Measurements from ENCODE around the gene CYP19A1. TPM values are rescaled to one million over a fixed set of nuclear protein-coding genes. Genes with fewer than 3 reads are reported as not detected.

Gene CYP19A1
- total RNA-seq, 4 donors from 2014 or later = 0.38 TPM; not detected in 3

DNA sequence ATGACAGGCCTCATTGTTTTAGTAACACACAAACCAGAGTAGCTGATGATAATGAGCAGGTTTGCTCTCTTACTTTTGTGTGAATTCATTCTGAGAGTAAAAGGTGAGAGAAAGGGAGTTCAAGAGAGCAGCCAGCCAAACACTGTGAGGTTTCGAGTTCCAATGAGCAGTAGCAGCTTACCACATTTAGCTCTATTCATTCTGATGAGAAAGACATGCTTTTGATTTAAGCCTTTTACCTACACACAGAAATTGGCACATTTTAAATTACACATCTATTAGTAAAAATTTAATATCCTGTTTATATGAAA, 31.0 kb upstream of the CYP19A1 start:
- Histone ChIP-seq H3K27ac (no peak overlapping the region), H3K9me3 (no peaks in the 10 kb centered on the region), H3K4me3 (no peak overlapping the region), H3K27me3 (no peaks in the 10 kb centered on the region), H3K36me3 (no peaks in the 10 kb centered on the region), H3K4me1 (peaks cover 0 to 29% (median 3%) of the 10 kb centered on the region in 3 donors)
- TF ChIP-seq POLR2A (IDR thresholded peaks at IDR 0.05) = no peak
- TF ChIP-seq, protein P1, sequence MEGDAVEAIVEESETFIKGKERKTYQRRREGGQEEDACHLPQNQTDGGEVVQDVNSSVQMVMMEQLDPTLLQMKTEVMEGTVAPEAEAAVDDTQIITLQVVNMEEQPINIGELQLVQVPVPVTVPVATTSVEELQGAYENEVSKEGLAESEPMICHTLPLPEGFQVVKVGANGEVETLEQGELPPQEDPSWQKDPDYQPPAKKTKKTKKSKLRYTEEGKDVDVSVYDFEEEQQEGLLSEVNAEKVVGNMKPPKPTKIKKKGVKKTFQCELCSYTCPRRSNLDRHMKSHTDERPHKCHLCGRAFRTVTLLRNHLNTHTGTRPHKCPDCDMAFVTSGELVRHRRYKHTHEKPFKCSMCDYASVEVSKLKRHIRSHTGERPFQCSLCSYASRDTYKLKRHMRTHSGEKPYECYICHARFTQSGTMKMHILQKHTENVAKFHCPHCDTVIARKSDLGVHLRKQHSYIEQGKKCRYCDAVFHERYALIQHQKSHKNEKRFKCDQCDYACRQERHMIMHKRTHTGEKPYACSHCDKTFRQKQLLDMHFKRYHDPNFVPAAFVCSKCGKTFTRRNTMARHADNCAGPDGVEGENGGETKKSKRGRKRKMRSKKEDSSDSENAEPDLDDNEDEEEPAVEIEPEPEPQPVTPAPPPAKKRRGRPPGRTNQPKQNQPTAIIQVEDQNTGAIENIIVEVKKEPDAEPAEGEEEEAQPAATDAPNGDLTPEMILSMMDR (IDR thresholded peaks at IDR 0.05) = no peak
- no peak for DNase-seq
- intact Hi-C loops (cut with DNase I) = no loop called here
- WGBS, 2 donors = 82 to 85% methylated on average over 1 of the region's 1 CpG

DNA sequence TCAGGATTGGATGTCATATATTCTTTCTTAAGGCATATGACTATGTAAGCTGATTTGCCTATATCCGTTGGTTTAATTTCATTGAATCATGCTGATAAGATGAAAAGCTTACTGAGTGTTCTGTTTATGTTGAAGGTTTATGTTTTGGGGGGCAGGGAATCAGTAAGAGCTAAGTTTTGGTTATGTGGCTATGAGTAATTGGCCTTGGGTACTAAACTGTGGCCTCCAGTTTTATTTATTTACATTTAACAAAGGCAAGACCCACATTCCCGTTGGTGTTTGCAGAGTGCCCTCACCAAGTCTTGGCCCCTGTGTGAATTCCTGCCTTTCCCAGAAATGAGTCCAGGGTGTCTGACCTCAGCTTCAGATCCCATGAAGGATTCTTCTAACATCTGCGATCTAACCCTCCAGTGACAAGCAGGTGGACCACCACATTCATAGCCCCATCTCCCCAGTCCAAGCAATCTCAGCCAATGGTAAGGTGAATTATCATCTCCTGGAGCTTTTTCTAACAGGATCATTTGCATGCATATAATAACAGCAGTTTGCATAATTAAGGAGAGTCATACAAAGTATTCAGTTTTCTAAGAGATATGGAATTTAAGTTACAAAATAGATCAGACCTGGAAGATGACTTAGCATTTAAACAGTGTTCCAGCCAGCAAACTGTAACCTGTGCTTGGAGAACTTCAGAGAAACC, 30.5 kb upstream of the CYP19A1 start:
- Histone ChIP-seq H3K27ac (no peak overlapping the region), H3K4me1 (peaks cover 0 to 29% (median 3%) of the 10 kb centered on the region in 3 donors)
- 71 to 74% methylated on average over 2 to 3 of the region's 3 CpGs for WGBS, 2 donors

DNA sequence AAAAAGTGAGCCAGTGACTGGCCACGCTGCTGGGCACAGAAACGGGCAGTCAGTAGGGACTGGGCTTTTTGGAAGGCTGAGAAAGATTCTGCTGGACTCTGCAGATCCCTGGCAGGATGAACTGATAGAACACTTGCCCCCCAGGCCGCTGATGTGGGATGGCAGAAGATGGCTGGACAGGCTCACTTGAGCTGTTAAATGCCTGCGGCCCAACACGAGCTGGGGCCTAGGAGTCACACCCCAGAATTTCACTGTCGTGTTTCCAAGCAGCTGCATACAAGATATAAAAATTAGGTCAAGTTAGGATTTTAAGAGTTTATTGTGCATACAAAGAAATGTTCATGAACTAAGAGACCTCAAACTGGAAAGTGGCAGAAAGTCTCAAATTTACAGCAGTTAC, 29.9 kb upstream of the CYP19A1 start:
- Histone ChIP-seq H3K27me3 (no peaks in the 10 kb centered on the region), H3K27ac (no peak overlapping the region), H3K4me3 (no peak overlapping the region), H3K4me1 (peaks cover 0 to 29% (median 3%) of the 10 kb centered on the region in 3 donors), H3K9me3 (no peaks in the 10 kb centered on the region), H3K36me3 (no peaks in the 10 kb centered on the region)
- DNase-seq = no peak
- no peak for TF ChIP-seq POLR2A (IDR thresholded peaks at IDR 0.05)
- TF ChIP-seq, protein P1 (IDR thresholded peaks at IDR 0.05) = no peak
- intact Hi-C loops (cut with DNase I) = no loop called here
- 78 to 83% methylated on average over 6 of the region's 6 CpGs for WGBS, 2 donors

More for the DNA sequence above, 30.5 kb upstream of the CYP19A1 start:
- Histone ChIP-seq H3K9me3 (no peaks in the 10 kb centered on the region), H3K4me3 (no peak overlapping the region), H3K36me3 (no peaks in the 10 kb centered on the region), H3K27me3 (no peaks in the 10 kb centered on the region)
- no peak for TF ChIP-seq POLR2A (IDR thresholded peaks at IDR 0.05)
- TF ChIP-seq, protein P1 (IDR thresholded peaks at IDR 0.05) = no peak
- intact Hi-C loops (cut with DNase I) = no loop called here
- DNase-seq = no peak

DNA sequence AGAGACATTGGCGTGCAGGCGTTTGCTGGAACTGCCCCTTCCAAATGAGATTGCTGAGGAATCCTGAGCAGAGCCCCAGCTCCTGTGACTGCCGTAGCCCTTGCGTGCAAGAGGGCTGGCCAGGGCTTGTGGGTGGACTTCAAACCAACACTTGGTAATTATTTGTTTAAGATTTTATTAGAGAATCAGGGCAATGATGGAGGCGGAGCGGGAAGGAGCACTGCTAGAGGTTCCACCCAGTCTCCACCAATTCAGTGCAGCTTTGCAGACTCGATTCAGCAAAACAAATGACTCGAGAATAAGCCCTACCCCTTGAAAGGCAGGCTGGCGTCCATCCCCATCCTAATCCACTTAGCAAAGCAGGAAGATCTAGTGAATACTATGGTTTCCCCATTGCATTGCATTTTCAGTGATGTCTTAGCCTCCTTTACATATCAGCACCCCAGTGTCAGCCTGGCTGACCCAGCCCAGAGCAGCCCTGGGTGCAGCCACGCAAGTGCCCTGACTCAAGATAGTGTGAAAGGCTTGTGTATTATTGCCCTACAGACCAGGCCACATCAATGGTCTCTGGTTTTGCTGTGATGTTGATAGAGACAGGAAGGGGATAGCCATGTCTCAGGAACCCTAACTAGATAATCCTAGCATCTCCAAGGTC, 29.1 kb upstream of the CYP19A1 start:
- 40 to 80% methylated on average over 5 to 7 of the region's 10 CpGs for WGBS, 2 donors
- no peak for TF ChIP-seq POLR2A (IDR thresholded peaks at IDR 0.05)
- TF ChIP-seq, protein P1 (IDR thresholded peaks at IDR 0.05) = no peak
- Histone ChIP-seq H3K27me3 (no peaks in the 10 kb centered on the region), H3K4me3 (no peak overlapping the region), H3K4me1 (peaks cover 0 to 29% (median 3%) of the 10 kb centered on the region in 3 donors), H3K9me3 (no peaks in the 10 kb centered on the region), H3K27ac (peak overlapping the region in 1 of 4 donors; percentile 2), H3K36me3 (no peaks in the 10 kb centered on the region)
- intact Hi-C loops (cut with DNase I) = no loop called here
- DNase-seq = no peak

DNA sequence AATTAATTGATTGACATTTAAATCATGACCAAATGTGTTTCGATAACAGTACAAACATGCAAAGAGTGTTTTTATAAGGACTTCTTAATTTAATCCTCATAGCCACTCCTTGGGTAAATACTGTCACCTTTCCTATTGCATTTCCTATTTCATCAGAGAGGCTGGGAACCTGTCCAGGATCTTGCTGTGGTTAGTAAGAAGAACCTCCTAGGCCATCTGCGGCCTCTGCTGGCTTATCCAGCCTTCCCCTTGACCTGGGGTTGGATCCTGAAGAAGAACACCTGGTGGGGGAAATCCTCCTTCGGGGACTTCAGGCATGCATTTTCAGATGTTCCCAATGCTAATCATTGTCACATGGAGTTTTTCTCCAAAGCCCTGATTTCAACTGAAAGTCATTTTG, 28.5 kb upstream of the CYP19A1 start:
- Histone ChIP-seq H3K27ac (peak overlapping the region in 1 of 4 donors; percentile 2), H3K27me3 (no peaks in the 10 kb centered on the region), H3K9me3 (no peaks in the 10 kb centered on the region), H3K4me1 (peaks cover 0 to 29% (median 3%) of the 10 kb centered on the region in 3 donors), H3K4me3 (no peak overlapping the region), H3K36me3 (no peaks in the 10 kb centered on the region)
- intact Hi-C loops (cut with DNase I) = no loop called here
- TF ChIP-seq POLR2A (IDR thresholded peaks at IDR 0.05) = no peak
- TF ChIP-seq, protein P1 (IDR thresholded peaks at IDR 0.05) = no peak
- DNase-seq = no peak
- 26 to 34% methylated on average over 3 of the region's 3 CpGs for WGBS, 2 donors

Measured in esophagus squamous epithelium (tissue), 5 donors.